OCI-LY3 (cell line): ENCODE results near the gene FCER2.

Experiments used
- H2AFZ ChIP-seq: fragments of 200-600, 300-600 bp; shearing (Covaris generic); 2 replicates; pipeline ENCODE4 v1.6.0; 2014; ENCODE audit warnings: antibody characterized with exemption, low read depth, low read length
- H3K27ac ChIP-seq: fragments of 200-600, 300-600 bp; sonication (generic); 2 replicates; pipeline ENCODE4 v1.5.1; 2014; ENCODE audit warnings: mild to moderate bottlenecking, low read length, moderate library complexity, mixed read lengths
- H3K27me3 ChIP-seq: fragments of 200-600, 300-600 bp; sonication (generic); 2 replicates; pipeline ENCODE4 v1.6.1; 2014; ENCODE audit warnings: low read depth, low read length, mixed read lengths
- H3K36me3 ChIP-seq: fragments of 200-600, 300-600 bp; sonication (generic); replicated peaks from 2 replicates; pipeline ENCODE3; 2014; ENCODE audit warnings: low read depth, low read length, mixed read lengths
- H3K4me1 ChIP-seq: fragments of 300-600, 200-600 bp; sonication (generic); 2 replicates; pipeline ENCODE4 v1.6.1; 2014; ENCODE audit warnings: low read length, mixed read lengths
- H3K4me2 ChIP-seq: fragments of 200-600, 300-600 bp; sonication (generic); 2 replicates; pipeline ENCODE4 v1.6.1; 2014; ENCODE audit warnings: low read length, mixed read lengths
- H3K4me3 ChIP-seq: fragments of 300-600, 200-600 bp; sonication (generic); 2 replicates; pipeline ENCODE4 v1.5.1; 2014; ENCODE audit warnings: antibody characterized with exemption, mild to moderate bottlenecking, low read length, moderate library complexity
- H3K79me2 ChIP-seq: fragments of 300-600, 200-600 bp; shearing (Covaris generic); 2 replicates; pipeline ENCODE4 v1.6.1; 2014; ENCODE audit warnings: mild to moderate bottlenecking, low read length, mixed read lengths
- H3K9ac ChIP-seq: fragments of 300-600, 200-600 bp; shearing (Covaris generic); 2 replicates; pipeline ENCODE4 v1.6.0; 2014; ENCODE audit warnings: mild to moderate bottlenecking, low read length, moderate library complexity
- H3K9me3 ChIP-seq: fragments of 200-600, 300-600 bp; shearing (Covaris generic); 2 replicates; pipeline ENCODE4 v1.6.1; 2014; ENCODE audit warnings: low read length, mixed read lengths; ENCODE audit not compliant: insufficient read depth
- H4K20me1 ChIP-seq: fragments of 200-600, 300-600 bp; sonication (generic); 2 replicates; pipeline ENCODE4 v1.6.1; 2016; ENCODE audit warnings: low read length, mixed read lengths; ENCODE audit not compliant: insufficient read depth
- EZH2phosphoT487 ChIP-seq: fragments of 200-600 bp; shearing (Covaris generic); IDR thresholded peaks from 2 replicates; pipeline ENCODE4 v1.6.1; 2018; ENCODE audit warnings: antibody characterized with exemption, mixed run types, low read depth
- TF ChIP-seq, protein P1 (sequence below): fragments of 200-600, 300-600 bp; sonication (generic); IDR thresholded peaks from 2 replicates; pipeline ENCODE4 v1.5.1; 2014; ENCODE audit warnings: antibody characterized with exemption, low read length, low read depth

Gene FCER2

DNA sequence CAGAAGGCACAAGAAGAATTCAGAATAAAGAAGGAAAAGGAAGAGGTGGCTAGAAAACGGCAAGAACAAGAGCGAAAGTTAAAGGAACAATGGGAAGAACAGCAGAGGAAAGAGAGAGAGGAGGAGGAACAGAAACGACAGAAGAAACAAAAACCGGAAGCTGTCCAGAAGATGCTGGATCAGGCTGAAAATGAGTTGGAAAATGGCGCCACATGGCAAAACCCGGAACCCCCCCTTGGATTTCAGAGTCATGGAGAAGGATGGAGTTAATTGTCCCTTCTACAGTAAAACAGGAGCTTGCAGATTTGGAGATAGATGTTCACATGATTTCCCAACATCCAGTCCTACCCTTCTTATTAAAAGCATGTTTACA, 38.7 kb upstream of the FCER2 start:
- Histone ChIP-seq H3K79me2 (no peaks in the 10 kb centered on the region), H4K20me1 (peaks cover 24% of the 10 kb centered on the region; the same call in 1 of the 2 replicates), H3K4me2 (no peak overlapping the region), H3K36me3 (no peaks in the 10 kb centered on the region), H2AFZ (no peak overlapping the region), H3K27me3 (peaks cover 72% of the 10 kb centered on the region), H3K9ac (no peak overlapping the region), H3K27ac (no peak overlapping the region), H3K9me3 (no peaks in the 10 kb centered on the region), H3K4me3 (no peak overlapping the region), H3K4me1 (peaks cover 24% of the 10 kb centered on the region)
- no peak for TF ChIP-seq EZH2phosphoT487
- TF ChIP-seq, protein P1, sequence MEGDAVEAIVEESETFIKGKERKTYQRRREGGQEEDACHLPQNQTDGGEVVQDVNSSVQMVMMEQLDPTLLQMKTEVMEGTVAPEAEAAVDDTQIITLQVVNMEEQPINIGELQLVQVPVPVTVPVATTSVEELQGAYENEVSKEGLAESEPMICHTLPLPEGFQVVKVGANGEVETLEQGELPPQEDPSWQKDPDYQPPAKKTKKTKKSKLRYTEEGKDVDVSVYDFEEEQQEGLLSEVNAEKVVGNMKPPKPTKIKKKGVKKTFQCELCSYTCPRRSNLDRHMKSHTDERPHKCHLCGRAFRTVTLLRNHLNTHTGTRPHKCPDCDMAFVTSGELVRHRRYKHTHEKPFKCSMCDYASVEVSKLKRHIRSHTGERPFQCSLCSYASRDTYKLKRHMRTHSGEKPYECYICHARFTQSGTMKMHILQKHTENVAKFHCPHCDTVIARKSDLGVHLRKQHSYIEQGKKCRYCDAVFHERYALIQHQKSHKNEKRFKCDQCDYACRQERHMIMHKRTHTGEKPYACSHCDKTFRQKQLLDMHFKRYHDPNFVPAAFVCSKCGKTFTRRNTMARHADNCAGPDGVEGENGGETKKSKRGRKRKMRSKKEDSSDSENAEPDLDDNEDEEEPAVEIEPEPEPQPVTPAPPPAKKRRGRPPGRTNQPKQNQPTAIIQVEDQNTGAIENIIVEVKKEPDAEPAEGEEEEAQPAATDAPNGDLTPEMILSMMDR = no peak

DNA sequence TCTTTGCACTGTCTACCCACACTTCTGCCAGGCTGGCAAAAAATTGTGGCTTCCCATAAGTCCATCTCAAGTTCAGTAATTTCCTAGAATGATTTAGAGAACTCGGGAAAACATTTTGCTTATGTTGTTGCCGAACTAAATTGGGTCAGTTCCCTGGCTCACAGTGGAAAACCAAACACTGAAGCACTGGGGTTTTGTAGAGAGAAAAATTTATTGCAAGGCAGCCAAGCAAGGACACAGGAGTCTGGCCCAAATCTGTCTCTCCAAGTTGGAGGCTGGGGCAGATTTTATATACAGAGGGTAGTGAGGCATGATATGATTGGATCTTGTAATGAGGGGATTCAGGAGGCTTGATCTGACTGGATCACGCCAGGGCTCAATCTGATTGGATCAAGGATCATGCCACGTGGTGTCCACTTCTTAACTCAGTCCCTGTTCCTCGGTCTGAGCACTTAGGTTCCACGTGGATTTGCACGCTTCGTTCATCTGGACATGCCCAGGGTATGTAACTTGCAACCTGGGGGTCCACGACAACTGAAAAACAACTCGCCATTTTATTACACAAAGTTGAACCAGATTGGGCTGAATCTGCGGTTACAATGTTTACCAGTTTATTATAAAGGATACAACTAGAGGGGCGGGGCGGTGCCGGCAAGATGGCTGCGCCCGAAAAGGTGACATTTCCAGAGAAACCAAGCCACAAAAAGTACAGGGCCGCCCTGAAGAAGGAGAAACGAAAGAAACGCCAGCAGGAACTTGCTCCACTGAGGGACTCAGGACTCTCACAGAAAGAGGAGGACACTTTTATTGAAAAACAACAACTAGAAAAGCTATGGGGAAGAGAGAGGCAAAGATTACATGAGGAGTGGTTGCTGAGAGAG, 38.1 kb upstream of the FCER2 start:
- Histone ChIP-seq H3K36me3 (no peaks in the 10 kb centered on the region), H3K9me3 (no peaks in the 10 kb centered on the region), H3K9ac (no peak overlapping the region), H3K4me2 (no peak overlapping the region), H4K20me1 (peaks cover 21% of the 10 kb centered on the region; the same call in 1 of the 2 replicates), H3K27ac (no peak overlapping the region), H3K27me3 (peaks cover 72% of the 10 kb centered on the region), H3K4me3 (no peak overlapping the region), H3K4me1 (peaks cover 24% of the 10 kb centered on the region), H2AFZ (no peak overlapping the region), H3K79me2 (no peaks in the 10 kb centered on the region)
- TF ChIP-seq, protein P1 = no peak
- TF ChIP-seq EZH2phosphoT487 = no peak

DNA sequence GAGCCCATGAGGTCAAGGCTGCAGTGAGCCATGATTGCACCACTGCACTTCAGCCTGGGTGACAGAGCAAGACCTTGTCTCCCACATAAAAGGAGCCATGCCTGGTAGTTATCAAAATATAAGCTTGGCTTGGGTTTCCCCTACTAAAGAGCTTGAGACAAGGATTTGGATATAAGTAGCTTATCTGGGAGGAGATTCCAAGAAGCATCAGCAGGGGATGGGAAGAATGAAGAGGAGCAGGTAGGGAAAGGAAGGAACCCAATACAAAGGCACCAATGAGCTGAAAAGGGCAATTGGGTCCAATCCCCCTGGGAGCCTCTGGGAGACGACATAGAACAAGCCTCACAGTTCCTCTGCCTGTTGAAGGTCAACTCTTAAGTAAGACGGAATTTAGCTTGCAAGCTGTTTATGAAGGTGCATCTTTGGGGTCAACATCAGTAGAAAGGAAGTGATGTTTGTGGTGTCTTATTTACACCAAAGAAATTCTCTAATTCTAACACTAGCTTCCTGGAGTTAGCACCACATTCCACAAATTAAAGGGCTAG, 37.4 kb upstream of the FCER2 start:
- no peaks in the 10 kb centered on the region for H3K79me2 ChIP-seq
- no peak overlapping the region for H3K27ac ChIP-seq
- H3K9me3 ChIP-seq = no peaks in the 10 kb centered on the region
- H3K36me3 ChIP-seq = no peaks in the 10 kb centered on the region
- no peak overlapping the region for H2AFZ ChIP-seq
- H3K4me2 ChIP-seq = no peak overlapping the region
- no peak overlapping the region for H3K4me3 ChIP-seq
- no peak overlapping the region for H3K9ac ChIP-seq
- peaks cover 15% of the 10 kb centered on the region; the same call in 1 of the 2 replicates for H4K20me1 ChIP-seq
- peaks cover 72% of the 10 kb centered on the region for H3K27me3 ChIP-seq
- TF ChIP-seq EZH2phosphoT487 = no peak
- TF ChIP-seq, protein P1 = no peak
- H3K4me1 ChIP-seq = peaks cover 19% of the 10 kb centered on the region

DNA sequence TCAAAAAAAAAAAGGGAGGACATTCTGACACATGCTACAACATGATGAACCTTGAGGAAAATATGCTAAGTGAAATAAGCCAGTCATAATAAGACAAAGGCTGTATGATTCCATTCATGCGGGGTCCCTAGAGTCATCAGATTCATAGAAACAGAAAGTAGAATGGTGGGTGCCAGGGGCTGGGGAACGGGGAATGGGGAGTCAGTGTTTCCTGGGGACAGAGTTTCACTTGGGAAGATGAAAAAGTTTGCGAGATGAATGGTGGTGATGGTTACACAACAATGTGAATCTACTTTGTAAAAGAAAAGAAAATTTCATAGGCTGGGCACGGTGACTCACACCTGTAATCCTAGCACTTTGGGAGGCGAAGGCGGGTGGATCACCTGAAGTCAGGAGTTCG, 36.1 kb upstream of the FCER2 start:
- Histone ChIP-seq H3K36me3 (no peaks in the 10 kb centered on the region), H2AFZ (no peak overlapping the region), H3K4me2 (no peak overlapping the region), H3K27ac (no peak overlapping the region), H3K27me3 (peaks cover 72% of the 10 kb centered on the region), H4K20me1 (peaks cover 10% of the 10 kb centered on the region; the same call in 1 of the 2 replicates), H3K4me1 (peaks cover 7% of the 10 kb centered on the region), H3K79me2 (no peaks in the 10 kb centered on the region), H3K9ac (no peak overlapping the region), H3K4me3 (no peak overlapping the region), H3K9me3 (no peaks in the 10 kb centered on the region)
- TF ChIP-seq, protein P1 = no peak
- no peak for TF ChIP-seq EZH2phosphoT487
